AG09319 (cell line): Measurements from ENCODE around the gene MCRIP2.

Experiments
- DNase-seq: peaks from one replicate; pipeline ENCODE4 v3.0.0-alpha.2; 2010; ENCODE audit warnings: low read depth; ENCODE audit errors: extremely low read depth
- CTCF ChIP-seq: IDR thresholded peaks from 2 replicates; pipeline ENCODE4 v1.5.1; 2011; ENCODE audit warnings: low read depth, mild to moderate bottlenecking, inconsistent platforms, low read length, moderate library complexity

Gene MCRIP2

GRCh38 chr16:662095-662494, 20.5 kb downstream of the MCRIP2 start:
- TF ChIP-seq CTCF = no peak

GRCh38 chr16:662597-662996, 21.0 kb downstream of the MCRIP2 start:
- DNase-seq = no peak
- TF ChIP-seq CTCF = no peak

More at GRCh38 chr16:662095-662494, 20.5 kb downstream of the MCRIP2 start:
- no peak for DNase-seq

GRCh38 chr16:666572-666971, 24.9 kb downstream of the MCRIP2 start:
- TF ChIP-seq CTCF = no peak
- DNase-seq = no peak

- no peak for TF ChIP-seq CTCF
- DNase-seq = no peak
Measured at GRCh38 chr16:667113-667779, 25.6 kb downstream of the MCRIP2 start.

- peak; percentile 49 for TF ChIP-seq CTCF
Measured at GRCh38 chr16:667780-668518, 26.3 kb downstream of the MCRIP2 start, which contains the start of gene RHOT2. Gene RHOT2 (plus strand): TSS chr16:668132. CDS start chr16:668200, 68 bp downstream.

GRCh38 chr16:668519-669171, 27.0 kb downstream of the MCRIP2 start:
- no peak for TF ChIP-seq CTCF
- DNase-seq = no peak

More at GRCh38 chr16:667780-668518, 26.3 kb downstream of the MCRIP2 start, which contains the start of gene RHOT2:
- peak; percentile 60 for DNase-seq

- TF ChIP-seq CTCF = no peak
- no peak for DNase-seq
Measured at GRCh38 chr16:669666-670065, 28.0 kb downstream of the MCRIP2 start.
